H1 (cell line): ENCODE data around the gene CEACAM1. TPM values are rescaled to one million over a fixed set of nuclear protein-coding genes. Genes with fewer than 3 reads are reported as not detected.

ENCODE experiments used
- BACH1 ChIP-seq: IDR thresholded peaks from 2 replicates; pipeline ENCODE4 v1.6.1; 2012; ENCODE audit warnings: low read length, improper control_type of control experiment
- BCL11A ChIP-seq, 2 experiments: IDR thresholded peaks; one replicate each; pipeline ENCODE4 v1.6.1; 2011; ENCODE audit warnings: low read depth in 2 of 2, low read length in 2 of 2, mild to moderate bottlenecking in 2 of 2
- polyA plus RNA-seq, 7 experiments: library from polyadenylated mRNA; depleted of rRNA in 3 of 7; stranded (reverse) in 5 of 7; unstranded in 2 of 7; fragments of >200 nt in 5 of 7; fragments of 200-250 nt in 2 of 7; gene quantifications; 1 replicate in 5 of 7; 2 replicates in 1 of 7; 4 replicates in 1 of 7; pipeline versions ENCODE4 v1.2.1 to v1.2.3, GENCODE V29; 2011 to 2013; ENCODE audit warnings: missing spikeins in 2 of 7, mixed read lengths in 2 of 7
- total RNA-seq: library from RNA; stranded (reverse); fragmentation: NEBNext Ultra II Directional; extraction: Animal tissue kit (Norgen Biotek cat#: 25700); gene quantifications from 2 replicates; pipeline ENCODE4 v1.2.1, GENCODE V29; 2021

Gene CEACAM1
- total and polyA plus RNA-seq, 2 of the 8 experiments (the other 6 are each of a cell fraction or from before 2014, with no cell fraction given), result 1.8 to 3.6 TPM

GRCh38 chr19:42542791-42543190 lies 14.5 kb upstream of the CEACAM1 start (continued):
- TF ChIP-seq BACH1, result no peak
- no peak for TF ChIP-seq BCL11A (IDR thresholded peaks at IDR 0.05; ENCODE audit: low read depth in 2 of 2, low read length in 2 of 2)
